ENCODE measurements around the gene CRIP3.

- TF ChIP-seq CTCF (conservative IDR thresholded peaks at IDR 0.05; ENCODE audit: low read length) (no peak), EZH2phosphoT487 (IDR thresholded peaks at IDR 0.05; ENCODE audit: borderline replicate concordance) (no peak)
Measured at GRCh38 chr6:43308101-43308989, at the start of gene CRIP3.
